Measurements from ENCODE around the gene PODXL2.
"Not testable (repeated sequence)": the region's sequence is repeated elsewhere in the genome, so short reads cannot be mapped to it uniquely, and the experiment has no call there.

Gene PODXL2

DNA sequence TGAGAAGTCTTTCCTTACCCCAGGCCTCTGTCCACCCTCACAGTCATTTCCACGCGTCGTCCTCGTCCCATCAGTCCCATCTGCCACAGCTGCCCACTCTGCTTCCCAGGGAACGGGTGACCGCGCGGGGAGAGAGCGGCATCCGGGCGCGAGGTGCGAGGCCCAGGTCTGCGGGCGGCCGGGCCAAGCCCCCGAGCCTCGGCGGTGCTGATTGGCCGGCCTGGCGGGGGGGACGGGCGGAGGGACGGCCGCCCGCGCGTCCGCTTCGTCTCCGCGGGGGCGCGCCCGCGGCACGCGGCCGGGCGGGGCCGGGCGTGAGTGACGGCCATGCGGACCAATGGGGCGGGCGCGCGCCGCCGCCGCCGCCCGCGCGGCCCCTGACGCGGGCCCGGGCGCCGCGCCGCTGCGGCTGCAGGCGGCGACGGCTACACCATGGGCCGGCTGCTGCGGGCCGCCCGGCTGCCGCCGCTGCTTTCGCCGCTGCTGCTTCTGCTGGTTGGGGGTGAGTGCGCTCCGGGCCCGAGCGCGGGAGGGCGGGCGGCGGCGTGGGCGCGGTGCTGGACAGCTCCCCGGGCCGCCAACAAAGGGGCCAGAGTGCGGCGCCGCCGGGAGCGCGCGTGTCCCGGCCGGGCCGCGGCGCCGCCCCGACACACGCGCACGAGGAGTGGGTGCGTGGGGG is at the start of gene PODXL2:
PODXL2 (plus strand) TSS at position 398 of the 679 bp plus-strand sequence; CDS start at position 433, 35 bp downstream.
- peak; percentile 32 for DNase-seq (ENCODE audit: low spot score)

DNA sequence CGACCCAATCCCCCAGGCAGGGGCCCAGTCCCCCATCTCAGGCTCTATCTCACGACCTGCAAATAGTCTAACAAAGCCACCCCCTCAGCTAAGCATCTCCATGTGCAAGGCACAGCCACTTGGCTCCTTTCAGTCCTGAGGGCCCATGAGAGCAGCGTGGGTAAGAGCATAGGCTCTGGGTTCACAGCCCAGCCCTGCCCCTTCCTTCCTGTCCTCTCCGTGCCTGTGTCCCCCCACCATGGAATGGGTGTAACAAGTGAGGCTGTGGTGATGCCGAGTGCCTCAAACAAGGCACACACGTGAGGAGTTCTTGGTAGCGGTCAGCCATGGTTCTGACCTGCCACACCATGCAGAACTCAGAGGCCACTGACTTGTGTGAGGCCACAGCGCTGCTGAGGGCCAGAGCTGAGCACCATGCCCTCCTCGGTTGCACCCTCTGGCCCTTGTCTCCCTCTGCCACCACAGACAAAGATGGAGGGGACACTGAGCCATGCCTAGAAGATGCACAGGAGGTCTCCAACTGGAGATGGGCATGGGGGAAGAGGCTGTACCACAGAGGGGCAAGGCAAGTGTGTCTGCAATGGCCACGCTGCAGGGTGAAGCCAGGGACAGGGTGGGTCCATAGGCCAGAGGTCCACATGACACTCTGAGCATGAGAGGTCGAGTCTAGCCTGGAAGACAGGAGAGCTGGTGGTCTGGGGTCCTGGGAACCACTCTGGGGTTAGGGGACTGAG is 48.5 kb upstream of the PODXL2 start:
- no peak for DNase-seq (ENCODE audit: low spot score)

- no peak for DNase-seq (ENCODE audit: low spot score)
Measured at GRCh38 chr3:127584734-127585133, 44.3 kb upstream of the PODXL2 start.

DNA sequence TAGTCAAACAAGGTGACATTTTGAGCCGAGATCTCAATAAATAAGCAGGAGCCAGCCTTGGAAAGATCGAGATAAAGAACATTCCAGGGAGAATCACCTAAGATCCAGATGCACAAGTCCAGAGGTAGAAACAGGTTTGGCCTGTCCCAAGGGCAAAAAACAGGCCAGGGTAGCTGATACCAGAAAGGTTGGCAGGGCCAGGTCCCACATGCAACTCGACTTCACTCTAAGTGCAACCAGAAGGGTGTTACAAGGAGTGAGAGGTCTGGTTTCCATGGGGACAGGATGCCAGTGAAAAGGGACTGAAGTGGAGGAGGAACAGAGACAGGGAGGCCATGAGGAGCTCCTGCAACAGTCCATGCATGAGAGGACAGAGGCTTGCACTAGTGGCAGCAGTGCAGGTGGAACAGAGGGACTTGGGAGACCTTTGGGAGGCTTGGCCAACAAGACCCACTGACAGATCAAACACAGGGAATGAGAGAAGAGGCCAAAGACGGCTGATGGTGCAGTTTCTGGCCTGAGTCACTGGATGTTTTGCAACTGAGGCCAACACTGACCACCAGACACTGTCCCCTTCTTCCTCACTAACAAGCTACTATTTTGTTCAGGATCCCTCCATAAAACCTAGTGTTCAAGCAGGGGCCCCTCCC is 43.7 kb upstream of the PODXL2 start:
- DNase-seq (ENCODE audit: low spot score) = no peak

- no peak for DNase-seq (ENCODE audit: low spot score)
Measured at GRCh38 chr3:127585813-127586413, 43.1 kb upstream of the PODXL2 start.

- DNase-seq (ENCODE audit: low spot score) = no peak
Measured at GRCh38 chr3:127587876-127588275, 41.1 kb upstream of the PODXL2 start.

- no peak for DNase-seq (ENCODE audit: low spot score)
Measured at GRCh38 chr3:127588806-127589577, 40.0 kb upstream of the PODXL2 start.

GRCh38 chr3:127589600-127590281 is 39.2 kb upstream of the PODXL2 start:
- DNase-seq (ENCODE audit: low spot score) = no peak

- no peak for DNase-seq (ENCODE audit: low spot score)
Measured at GRCh38 chr3:127590282-127590592, 38.7 kb upstream of the PODXL2 start.

- peak; percentile 94 for DNase-seq (ENCODE audit: low spot score)
Measured at GRCh38 chr3:127590593-127591465, 38.2 kb upstream of the PODXL2 start, which contains the start of gene TPRA1. TSS of gene TPRA1 (minus strand) at chr3:127590733. CDS start at chr3:127580146, 10,587 bp downstream.

DNA sequence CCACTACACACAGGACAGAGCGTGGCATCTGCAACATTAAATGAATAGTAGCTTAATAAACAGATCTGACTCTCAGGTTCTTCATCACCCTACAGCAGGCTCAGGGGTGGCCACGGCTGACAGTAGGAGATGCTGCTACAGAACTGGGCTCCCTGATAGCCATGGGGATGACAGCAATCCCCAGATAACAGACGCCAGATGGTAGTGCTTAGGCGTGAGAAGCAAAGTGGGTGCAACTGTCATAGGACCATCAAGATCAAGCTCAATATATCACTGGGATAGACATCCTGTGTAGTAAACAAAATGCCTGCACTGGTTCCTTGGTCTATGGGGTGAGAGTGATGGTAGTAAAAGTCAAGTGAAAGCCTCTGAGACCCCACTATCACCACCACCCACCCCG is 35.8 kb upstream of the PODXL2 start:
- DNase-seq (ENCODE audit: low spot score) = no peak

DNA sequence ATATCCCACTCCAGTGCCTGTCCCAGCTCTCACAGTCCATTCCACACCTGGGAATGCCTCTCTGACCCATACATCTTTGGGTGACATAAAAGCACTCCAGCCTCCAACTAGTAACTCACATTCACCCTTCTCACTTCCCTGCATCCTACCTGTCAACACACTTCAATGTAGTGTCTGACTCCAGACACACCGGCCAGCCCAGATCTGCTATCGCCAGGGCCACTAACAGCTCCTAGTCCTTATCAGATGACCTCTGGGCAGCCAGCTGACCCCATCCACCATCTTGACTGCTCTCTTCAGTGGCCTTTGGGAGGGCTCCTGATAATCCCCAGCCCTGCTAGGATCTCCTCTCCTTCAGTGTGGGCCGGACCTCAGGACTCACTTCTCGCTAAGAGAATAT is 33.7 kb upstream of the PODXL2 start:
- DNase-seq (ENCODE audit: low spot score) = no peak

GRCh38 chr3:127597020-127597771 is 31.8 kb upstream of the PODXL2 start:
- DNase-seq (ENCODE audit: low spot score) = no peak

DNA sequence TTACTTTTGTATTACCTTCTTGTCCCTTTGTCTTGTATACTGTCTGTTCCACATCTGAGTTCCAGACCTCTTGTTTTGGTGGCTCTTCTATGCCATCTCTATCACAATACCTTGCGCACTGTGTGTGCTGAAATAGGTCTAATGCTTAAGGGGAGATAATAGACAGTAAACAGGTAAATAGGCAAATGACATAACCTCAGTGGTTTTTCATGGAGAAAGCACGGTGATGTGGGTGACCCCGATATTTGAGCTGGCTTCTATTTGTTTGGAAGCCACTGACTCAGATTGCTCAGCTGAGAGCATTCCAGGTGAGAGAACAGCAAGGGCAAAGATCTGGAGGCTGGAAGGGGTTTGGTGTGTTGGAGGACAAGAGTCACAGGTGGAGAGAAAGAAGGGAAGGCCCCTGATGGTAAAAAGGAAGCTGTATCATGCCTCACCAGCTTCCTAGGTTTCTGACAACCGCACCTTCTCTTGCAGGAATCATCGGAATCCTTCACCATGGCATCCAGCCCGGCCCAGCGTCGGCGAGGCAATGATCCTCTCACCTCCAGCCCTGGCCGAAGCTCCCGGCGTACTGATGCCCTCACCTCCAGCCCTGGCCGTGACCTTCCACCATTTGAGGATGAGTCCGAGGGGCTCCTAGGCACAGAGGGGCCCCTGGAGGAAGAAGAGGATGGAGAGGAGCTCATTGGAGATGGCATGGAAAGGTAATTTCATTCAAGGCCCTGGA is 30.0 kb upstream of the PODXL2 start:
- DNase-seq (ENCODE audit: low spot score) = no peak

DNA sequence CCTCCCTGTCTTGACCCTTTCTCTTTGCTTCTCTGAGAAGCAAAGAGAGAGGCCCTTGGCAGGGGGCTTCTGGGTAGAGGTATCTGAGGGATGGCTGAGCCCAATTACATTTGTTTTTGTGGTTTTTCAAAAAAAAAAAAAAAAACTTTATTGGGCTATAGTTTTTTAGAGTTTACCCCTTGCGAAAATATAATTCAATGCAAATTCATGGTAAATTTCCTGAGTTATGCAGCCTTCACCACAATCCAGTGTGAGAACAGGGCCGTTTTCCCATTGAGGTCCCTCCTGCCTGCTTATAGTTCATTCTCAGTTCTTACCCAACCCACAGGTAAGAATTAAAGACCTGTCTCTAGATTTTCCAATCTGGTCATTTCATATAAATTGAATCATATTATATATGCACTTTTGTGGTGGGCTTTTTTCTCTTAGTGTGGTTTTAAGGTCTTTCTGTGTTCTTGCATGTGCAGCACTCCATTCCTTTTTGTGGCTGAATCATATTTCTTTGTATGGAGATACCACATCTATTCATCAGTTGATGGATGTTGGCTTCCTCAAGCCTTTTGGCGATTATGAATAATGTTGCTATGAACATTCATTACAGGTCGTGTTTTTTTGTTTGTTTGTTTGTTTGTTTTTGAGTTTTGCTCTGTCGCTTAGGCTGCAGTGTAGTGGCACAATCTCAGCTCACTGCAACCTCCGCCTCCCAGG is 28.1 kb upstream of the PODXL2 start:
- DNase-seq (ENCODE audit: low spot score) = no peak

- DNase-seq (ENCODE audit: low spot score) = no peak
Measured at GRCh38 chr3:127604035-127604434, 24.9 kb upstream of the PODXL2 start.

DNA sequence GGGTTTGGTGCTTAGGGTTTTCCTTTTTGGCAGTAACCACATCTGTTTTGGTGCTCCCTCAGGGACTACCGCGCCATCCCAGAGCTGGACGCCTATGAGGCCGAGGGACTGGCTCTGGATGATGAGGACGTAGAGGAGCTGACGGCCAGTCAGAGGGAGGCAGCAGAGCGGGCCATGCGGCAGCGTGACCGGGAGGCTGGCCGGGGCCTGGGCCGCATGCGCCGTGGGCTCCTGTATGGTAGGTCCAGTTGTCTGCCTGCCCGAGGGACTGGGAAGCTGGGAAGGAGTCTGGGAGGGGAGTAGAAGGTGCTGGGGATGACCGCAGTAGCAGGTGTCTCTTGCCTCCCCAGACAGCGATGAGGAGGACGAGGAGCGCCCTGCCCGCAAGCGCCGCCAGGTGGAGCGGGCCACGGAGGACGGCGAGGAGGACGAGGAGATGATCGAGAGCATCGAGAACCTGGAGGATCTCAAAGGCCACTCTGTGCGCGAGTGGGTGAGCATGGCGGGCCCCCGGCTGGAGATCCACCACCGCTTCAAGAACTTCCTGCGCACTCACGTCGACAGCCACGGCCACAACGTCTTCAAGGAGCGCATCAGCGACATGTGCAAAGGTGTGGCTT is 24.3 kb upstream of the PODXL2 start:
- no peak for DNase-seq (ENCODE audit: low spot score)

- not testable (repeated sequence) for DNase-seq (ENCODE audit: low spot score)
Measured at GRCh38 chr3:127605547-127605946, 23.4 kb upstream of the PODXL2 start.

Measured in kidney capillary endothelial cell (primary cell).